ENCODE results near the gene SLC35C1. TPM values are rescaled to one million over a fixed set of nuclear protein-coding genes. Genes with fewer than 3 reads are reported as not detected.
"Not testable (repeated sequence)": the region's sequence is repeated elsewhere in the genome, so short reads cannot be mapped to it uniquely, and the experiment has no call there.

Gene SLC35C1
- polyA plus RNA-seq, 1 donor, result 12.9 TPM

GRCh38 chr11:45810431-45811108, 5.6 kb downstream of the SLC35C1 start:
- Histone ChIP-seq H3K4me1 (ENCODE audit: control insufficient read depth, insufficient read depth, low read length) (peaks cover 21% of the 10 kb centered on the region), H3K36me3 (ENCODE audit: control insufficient read depth, insufficient read depth, low read length) (peaks cover 23% of the 10 kb centered on the region), H3K27ac (ENCODE audit: low read length) (no peak overlapping the region), H3K9me3 (ENCODE audit: control insufficient read depth, low read depth, low read length) (no peaks in the 10 kb centered on the region), H3K4me3 (ENCODE audit: low read length) (no peak overlapping the region), H3K27me3 (ENCODE audit: control insufficient read depth, insufficient read depth, low read length) (no peaks in the 10 kb centered on the region)
- DNase-seq, result no peak
- no CpG with 5 or more reads among the region's 23 CpGs for WGBS (ENCODE audit: insufficient coverage, low lambda C conversion rate)

DNA sequence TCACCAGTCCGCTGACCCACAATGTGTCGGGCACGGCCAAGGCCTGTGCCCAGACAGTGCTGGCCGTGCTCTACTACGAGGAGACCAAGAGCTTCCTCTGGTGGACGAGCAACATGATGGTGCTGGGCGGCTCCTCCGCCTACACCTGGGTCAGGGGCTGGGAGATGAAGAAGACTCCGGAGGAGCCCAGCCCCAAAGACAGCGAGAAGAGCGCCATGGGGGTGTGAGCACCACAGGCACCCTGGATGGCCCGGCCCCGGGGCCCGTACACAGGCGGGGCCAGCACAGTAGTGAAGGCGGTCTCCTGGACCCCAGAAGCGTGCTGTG, 6.1 kb downstream of the SLC35C1 start:
- Histone ChIP-seq H3K9me3 (ENCODE audit: control insufficient read depth, low read depth, low read length) (no peaks in the 10 kb centered on the region), H3K27me3 (ENCODE audit: control insufficient read depth, insufficient read depth, low read length) (no peaks in the 10 kb centered on the region), H3K4me3 (ENCODE audit: low read length) (no peak overlapping the region), H3K36me3 (ENCODE audit: control insufficient read depth, insufficient read depth, low read length) (peaks cover 23% of the 10 kb centered on the region), H3K27ac (ENCODE audit: low read length) (no peak overlapping the region), H3K4me1 (ENCODE audit: control insufficient read depth, insufficient read depth, low read length) (peaks cover 16% of the 10 kb centered on the region)
- no CpG with 5 or more reads among the region's 17 CpGs for WGBS (ENCODE audit: insufficient coverage, low lambda C conversion rate)
- DNase-seq, result no peak

DNA sequence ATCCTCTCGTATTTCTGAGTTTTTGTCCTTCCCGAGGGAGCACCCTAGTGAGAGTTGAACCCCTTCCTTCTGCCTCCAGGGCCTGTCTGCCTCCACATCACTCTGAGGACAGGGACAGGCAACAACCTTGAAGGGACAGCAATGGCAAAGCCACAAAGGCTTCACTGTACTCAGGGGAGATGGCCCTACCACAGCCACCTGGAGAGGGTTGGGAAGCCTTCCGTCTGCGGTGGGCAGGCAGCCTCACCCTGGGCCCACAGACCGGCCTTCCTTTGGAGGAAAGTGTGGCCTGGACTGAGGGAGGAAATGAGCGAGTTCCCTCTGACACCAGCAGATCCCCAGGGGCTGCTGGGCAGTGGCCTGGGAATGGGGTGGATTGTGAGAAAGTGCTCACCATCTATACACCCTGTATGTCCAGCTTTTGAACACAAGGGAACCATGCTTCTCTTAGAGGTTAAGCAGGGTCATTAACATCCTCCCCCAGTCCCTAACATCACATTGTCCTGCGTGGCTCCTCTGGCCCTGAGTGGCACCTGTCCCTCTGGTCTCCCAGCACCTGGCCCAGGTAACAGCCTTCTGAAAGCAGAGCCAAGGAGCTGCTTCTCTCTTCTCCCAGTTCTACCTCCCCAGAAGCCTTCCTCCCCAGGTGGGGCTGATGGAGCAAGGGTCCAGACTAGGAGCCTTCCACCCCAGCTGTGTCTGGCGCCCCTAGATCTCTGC, 6.8 kb downstream of the SLC35C1 start:
- peaks cover 23% of the 10 kb centered on the region for H3K36me3 ChIP-seq (ENCODE audit: control insufficient read depth, insufficient read depth, low read length)
- no peaks in the 10 kb centered on the region for H3K27me3 ChIP-seq (ENCODE audit: control insufficient read depth, insufficient read depth, low read length)
- H3K27ac ChIP-seq (ENCODE audit: low read length), result no peak overlapping the region
- H3K4me1 ChIP-seq (ENCODE audit: control insufficient read depth, insufficient read depth, low read length), result peaks cover 10% of the 10 kb centered on the region
- DNase-seq, result no peak
- no peak overlapping the region for H3K4me3 ChIP-seq (ENCODE audit: low read length)
- no peaks in the 10 kb centered on the region for H3K9me3 ChIP-seq (ENCODE audit: control insufficient read depth, low read depth, low read length)
- WGBS (ENCODE audit: insufficient coverage, low lambda C conversion rate), result no CpG with 5 or more reads among the region's 8 CpGs

GRCh38 chr11:45812581-45813548, 7.9 kb downstream of the SLC35C1 start:
- Histone ChIP-seq H3K9me3 (ENCODE audit: control insufficient read depth, low read depth, low read length) (no peaks in the 10 kb centered on the region), H3K4me3 (ENCODE audit: low read length) (no peak overlapping the region), H3K27ac (ENCODE audit: low read length) (no peak overlapping the region), H3K4me1 (ENCODE audit: control insufficient read depth, insufficient read depth, low read length) (no peaks in the 10 kb centered on the region), H3K36me3 (ENCODE audit: control insufficient read depth, insufficient read depth, low read length) (peaks cover 23% of the 10 kb centered on the region), H3K27me3 (ENCODE audit: control insufficient read depth, insufficient read depth, low read length) (no peaks in the 10 kb centered on the region)
- no CpG with 5 or more reads among the region's 7 CpGs for WGBS (ENCODE audit: insufficient coverage, low lambda C conversion rate)
- DNase-seq, result no peak

DNA sequence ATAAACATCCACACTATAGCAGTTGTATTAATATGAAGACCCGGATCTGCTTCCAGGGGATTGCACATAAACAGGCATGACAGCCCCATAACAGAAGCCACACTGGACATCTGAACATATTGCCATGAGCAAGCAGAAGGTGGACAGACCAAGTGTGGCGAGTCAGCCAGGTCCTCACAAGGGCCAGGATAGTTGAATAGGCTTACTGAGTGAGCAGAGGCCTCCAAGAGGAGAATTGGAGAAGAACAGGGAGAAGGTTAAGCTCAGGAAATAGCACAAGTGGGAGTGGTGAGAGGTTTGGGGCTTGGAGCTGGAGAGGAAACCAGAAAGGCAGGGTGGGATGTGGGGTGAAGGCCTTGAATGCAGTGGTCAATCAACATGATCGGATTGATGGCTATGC, 10.8 kb downstream of the SLC35C1 start:
- no peaks in the 10 kb centered on the region for H3K27me3 ChIP-seq (ENCODE audit: control insufficient read depth, insufficient read depth, low read length)
- H3K36me3 ChIP-seq (ENCODE audit: control insufficient read depth, insufficient read depth, low read length), result peaks cover 15% of the 10 kb centered on the region
- H3K4me1 ChIP-seq (ENCODE audit: control insufficient read depth, insufficient read depth, low read length), result no peaks in the 10 kb centered on the region
- no CpG with 5 or more reads among the region's 3 CpGs for WGBS (ENCODE audit: insufficient coverage, low lambda C conversion rate)
- no peak overlapping the region for H3K27ac ChIP-seq (ENCODE audit: low read length)
- H3K9me3 ChIP-seq (ENCODE audit: control insufficient read depth, low read depth, low read length), result no peaks in the 10 kb centered on the region
- no peak for DNase-seq
- H3K4me3 ChIP-seq (ENCODE audit: low read length), result no peak overlapping the region

DNA sequence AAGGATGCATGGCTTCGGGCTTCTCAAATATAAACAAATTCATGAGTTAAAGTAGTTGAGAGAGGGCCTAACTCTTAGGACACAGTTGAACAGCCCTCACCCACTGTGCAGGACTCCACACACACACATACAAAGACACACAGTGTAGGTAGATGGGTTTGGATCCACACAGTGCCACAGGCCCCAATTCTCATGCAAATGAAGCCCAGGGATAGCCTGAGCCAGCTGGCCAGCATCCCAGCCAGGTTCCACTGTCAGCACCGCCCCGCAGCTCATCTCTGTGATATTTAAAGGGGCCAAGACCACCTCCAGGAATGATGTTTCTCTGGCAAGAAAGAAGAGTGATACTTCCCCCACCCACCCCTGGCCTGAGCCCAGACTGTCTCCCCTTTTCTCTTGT, 11.7 kb downstream of the SLC35C1 start:
- H3K9me3 ChIP-seq (ENCODE audit: control insufficient read depth, low read depth, low read length), result no peaks in the 10 kb centered on the region
- no peak overlapping the region for H3K27ac ChIP-seq (ENCODE audit: low read length)
- 100% methylated on average over 1 of the region's 3 CpGs for WGBS (ENCODE audit: insufficient coverage, low lambda C conversion rate)
- H3K4me1 ChIP-seq (ENCODE audit: control insufficient read depth, insufficient read depth, low read length), result no peaks in the 10 kb centered on the region
- H3K36me3 ChIP-seq (ENCODE audit: control insufficient read depth, insufficient read depth, low read length), result peaks cover 6% of the 10 kb centered on the region
- H3K27me3 ChIP-seq (ENCODE audit: control insufficient read depth, insufficient read depth, low read length), result no peaks in the 10 kb centered on the region
- DNase-seq, result no peak
- H3K4me3 ChIP-seq (ENCODE audit: low read length), result no peak overlapping the region

DNA sequence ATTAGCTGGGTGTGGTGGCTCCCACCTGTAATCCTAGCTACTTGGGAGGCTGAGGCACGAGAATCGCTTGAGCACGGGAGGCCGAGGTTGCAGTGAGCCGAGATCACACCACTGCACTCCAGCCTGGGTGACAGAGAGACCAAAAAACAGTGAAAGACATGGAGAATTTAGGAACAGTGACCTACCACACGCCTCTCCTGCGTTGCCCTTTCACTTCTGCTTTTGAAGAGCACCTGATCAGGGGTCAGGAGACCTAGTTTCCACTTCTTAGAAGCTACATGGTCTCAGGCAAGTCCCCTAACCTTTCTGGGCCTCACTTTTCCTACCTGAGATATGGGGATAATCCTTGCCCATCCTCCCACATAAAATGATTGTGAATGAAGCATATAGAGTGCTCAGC, 12.2 kb downstream of the SLC35C1 start:
- no peak overlapping the region for H3K27ac ChIP-seq (ENCODE audit: low read length)
- peaks cover under 1% of the 10 kb centered on the region for H3K36me3 ChIP-seq (ENCODE audit: control insufficient read depth, insufficient read depth, low read length)
- no peak overlapping the region for H3K4me3 ChIP-seq (ENCODE audit: low read length)
- no peaks in the 10 kb centered on the region for H3K4me1 ChIP-seq (ENCODE audit: control insufficient read depth, insufficient read depth, low read length)
- no peak for DNase-seq
- no CpG with 5 or more reads among the region's 7 CpGs for WGBS (ENCODE audit: insufficient coverage, low lambda C conversion rate)
- no peaks in the 10 kb centered on the region for H3K9me3 ChIP-seq (ENCODE audit: control insufficient read depth, low read depth, low read length)
- H3K27me3 ChIP-seq (ENCODE audit: control insufficient read depth, insufficient read depth, low read length), result no peaks in the 10 kb centered on the region

GRCh38 chr11:45818961-45819605, 14.1 kb downstream of the SLC35C1 start:
- H3K9me3 ChIP-seq (ENCODE audit: control insufficient read depth, low read depth, low read length), result no peaks in the 10 kb centered on the region
- DNase-seq, result no peak
- no peak overlapping the region for H3K4me3 ChIP-seq (ENCODE audit: low read length)
- H3K4me1 ChIP-seq (ENCODE audit: control insufficient read depth, insufficient read depth, low read length), result peaks cover 5% of the 10 kb centered on the region
- no CpG with 5 or more reads among the region's 6 CpGs for WGBS (ENCODE audit: insufficient coverage, low lambda C conversion rate)
- no peaks in the 10 kb centered on the region for H3K27me3 ChIP-seq (ENCODE audit: control insufficient read depth, insufficient read depth, low read length)
- no peaks in the 10 kb centered on the region for H3K36me3 ChIP-seq (ENCODE audit: control insufficient read depth, insufficient read depth, low read length)
- H3K27ac ChIP-seq (ENCODE audit: low read length), result no peak overlapping the region

GRCh38 chr11:45820211-45820857, 15.4 kb downstream of the SLC35C1 start:
- no peak overlapping the region for H3K4me3 ChIP-seq (ENCODE audit: low read length)
- H3K27ac ChIP-seq (ENCODE audit: low read length), result no peak overlapping the region
- H3K9me3 ChIP-seq (ENCODE audit: control insufficient read depth, low read depth, low read length), result no peaks in the 10 kb centered on the region
- WGBS (ENCODE audit: insufficient coverage, low lambda C conversion rate), result 100% methylated on average over 2 of the region's 5 CpGs
- no peaks in the 10 kb centered on the region for H3K27me3 ChIP-seq (ENCODE audit: control insufficient read depth, insufficient read depth, low read length)
- peaks cover 6% of the 10 kb centered on the region for H3K4me1 ChIP-seq (ENCODE audit: control insufficient read depth, insufficient read depth, low read length)
- no peak for DNase-seq
- no peaks in the 10 kb centered on the region for H3K36me3 ChIP-seq (ENCODE audit: control insufficient read depth, insufficient read depth, low read length)

GRCh38 chr11:45826492-45826891, 21.5 kb downstream of the SLC35C1 start:
- H3K36me3 ChIP-seq (ENCODE audit: control insufficient read depth, insufficient read depth, low read length); DNase-seq; H3K27me3 ChIP-seq (ENCODE audit: control insufficient read depth, insufficient read depth, low read length); H3K27ac ChIP-seq (ENCODE audit: low read length); H3K4me1 ChIP-seq (ENCODE audit: control insufficient read depth, insufficient read depth, low read length); H3K4me3 ChIP-seq (ENCODE audit: low read length); H3K9me3 ChIP-seq (ENCODE audit: control insufficient read depth, low read depth, low read length): not testable (repeated sequence)
- no CpG with 5 or more reads among the region's 7 CpGs for WGBS (ENCODE audit: insufficient coverage, low lambda C conversion rate)

All from large intestine (tissue), 3 donors.